ENCODE results near the gene GRIK4. TPM values are rescaled to one million over a fixed set of nuclear protein-coding genes. Genes with fewer than 3 reads are reported as not detected.

The GRIK4 gene
- total and polyA plus RNA-seq, 2 donors from 2014 or later: 0.25 TPM; not detected in 1

DNA sequence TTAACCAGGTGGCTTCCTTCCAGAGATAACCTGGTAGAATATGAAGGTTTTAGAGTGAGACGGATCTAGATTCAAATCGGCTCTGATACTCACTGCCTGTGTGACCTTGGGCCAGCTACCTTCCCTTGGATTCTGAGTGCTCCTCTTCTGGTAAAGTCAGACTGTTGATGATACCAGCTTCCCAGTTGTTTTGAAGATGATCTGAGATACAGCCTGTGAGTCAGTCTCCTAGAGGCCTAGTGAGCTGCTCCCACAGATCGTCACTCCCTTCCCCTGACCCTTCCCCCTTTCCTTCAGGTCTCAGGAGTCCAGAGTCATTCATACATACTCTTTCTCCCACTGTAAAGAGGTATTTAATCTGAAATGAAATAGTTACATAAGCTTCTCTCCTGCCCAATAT, 207.8 kb downstream of the GRIK4 start:
- H3K4me1 ChIP-seq (ENCODE audit: control insufficient read depth in 2 of 3, insufficient read depth in 2 of 3, low read depth in 1 of 3, low read length in 3 of 3): no peaks in the 10 kb centered on the region
- no peak for DNase-seq
- no peaks in the 10 kb centered on the region for H3K27me3 ChIP-seq (ENCODE audit: control insufficient read depth, insufficient read depth, low read length)
- H3K9me3 ChIP-seq (ENCODE audit: control insufficient read depth in 2 of 3, insufficient read depth in 1 of 3, low read length in 3 of 3): no peaks in the 10 kb centered on the region
- FAIRE-seq: no peak
- H3K36me3 ChIP-seq (ENCODE audit: control insufficient read depth in 2 of 3, insufficient read depth in 3 of 3, low read length in 3 of 3): no peaks in the 10 kb centered on the region
- no peak overlapping the region for H3K27ac ChIP-seq (ENCODE audit: low read depth in 2 of 2, low read length in 2 of 2)
- TF ChIP-seq, protein P1, sequence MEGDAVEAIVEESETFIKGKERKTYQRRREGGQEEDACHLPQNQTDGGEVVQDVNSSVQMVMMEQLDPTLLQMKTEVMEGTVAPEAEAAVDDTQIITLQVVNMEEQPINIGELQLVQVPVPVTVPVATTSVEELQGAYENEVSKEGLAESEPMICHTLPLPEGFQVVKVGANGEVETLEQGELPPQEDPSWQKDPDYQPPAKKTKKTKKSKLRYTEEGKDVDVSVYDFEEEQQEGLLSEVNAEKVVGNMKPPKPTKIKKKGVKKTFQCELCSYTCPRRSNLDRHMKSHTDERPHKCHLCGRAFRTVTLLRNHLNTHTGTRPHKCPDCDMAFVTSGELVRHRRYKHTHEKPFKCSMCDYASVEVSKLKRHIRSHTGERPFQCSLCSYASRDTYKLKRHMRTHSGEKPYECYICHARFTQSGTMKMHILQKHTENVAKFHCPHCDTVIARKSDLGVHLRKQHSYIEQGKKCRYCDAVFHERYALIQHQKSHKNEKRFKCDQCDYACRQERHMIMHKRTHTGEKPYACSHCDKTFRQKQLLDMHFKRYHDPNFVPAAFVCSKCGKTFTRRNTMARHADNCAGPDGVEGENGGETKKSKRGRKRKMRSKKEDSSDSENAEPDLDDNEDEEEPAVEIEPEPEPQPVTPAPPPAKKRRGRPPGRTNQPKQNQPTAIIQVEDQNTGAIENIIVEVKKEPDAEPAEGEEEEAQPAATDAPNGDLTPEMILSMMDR (IDR thresholded peaks at IDR 0.05; ENCODE audit: borderline replicate concordance, extremely low read depth, insufficient read depth): no peak
- H3K9ac ChIP-seq (ENCODE audit: low read length in 3 of 3): no peak overlapping the region
- no peak overlapping the region for H3K4me3 ChIP-seq (ENCODE audit: low read length in 3 of 3)
- intact Hi-C loops (cut with DNase I): no loop called here

DNA sequence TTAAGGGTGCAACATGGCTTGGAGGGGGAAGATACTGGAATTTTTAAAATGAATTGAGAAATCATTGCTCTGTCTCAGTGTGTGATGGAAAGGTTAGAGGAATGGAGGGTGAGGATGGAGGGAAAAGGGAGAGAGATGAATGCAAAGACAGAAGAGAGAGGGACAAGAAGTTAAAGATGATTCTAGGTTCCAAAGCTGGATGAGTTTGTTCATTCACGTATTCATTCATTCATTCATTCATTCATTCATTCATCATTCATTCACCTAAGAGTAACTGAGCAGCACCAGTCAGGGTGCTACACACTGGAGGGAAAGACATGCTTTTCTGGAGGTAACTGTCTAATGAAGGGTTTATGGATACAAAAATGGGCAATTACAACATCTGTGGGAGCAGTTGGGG, 209.2 kb downstream of the GRIK4 start:
- H3K4me3 ChIP-seq (ENCODE audit: low read length in 3 of 3): no peak overlapping the region
- DNase-seq: no peak
- intact Hi-C loops (cut with DNase I): no loop called here

DNA sequence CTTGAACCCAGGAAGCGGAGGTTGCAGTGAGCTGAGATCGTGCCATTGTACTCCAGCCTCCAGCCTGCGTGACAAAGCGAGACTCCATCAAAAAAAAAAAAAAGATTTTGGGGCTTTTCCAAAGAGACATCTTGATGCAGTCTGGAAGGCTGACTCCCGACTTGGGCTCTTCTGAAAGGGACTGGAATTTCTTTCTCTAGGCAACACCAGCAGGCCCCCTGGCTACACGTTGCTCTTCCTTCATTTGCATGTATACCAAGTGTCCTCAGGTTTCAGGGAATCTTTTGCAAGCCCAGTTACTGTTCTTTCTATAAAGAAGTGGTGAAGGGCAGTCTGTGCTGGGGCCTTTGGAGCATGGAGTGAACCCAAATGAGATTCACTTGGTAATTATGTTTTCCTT, 211.0 kb downstream of the GRIK4 start:
- FAIRE-seq (no peak), DNase-seq (peak in 1 of 5 donors; percentile 22)
- H3K9ac ChIP-seq (ENCODE audit: low read length in 3 of 3): no peak overlapping the region
- H3K9me3 ChIP-seq (ENCODE audit: control insufficient read depth in 2 of 3, insufficient read depth in 1 of 3, low read length in 3 of 3): peaks cover 0 to 10% (median 2%) of the 10 kb centered on the region in 3 donors
- no peaks in the 10 kb centered on the region for H3K27me3 ChIP-seq (ENCODE audit: control insufficient read depth, insufficient read depth, low read length)
- H3K36me3 ChIP-seq (ENCODE audit: control insufficient read depth in 2 of 3, insufficient read depth in 3 of 3, low read length in 3 of 3): no peaks in the 10 kb centered on the region
- no peak overlapping the region for H3K4me3 ChIP-seq (ENCODE audit: low read length in 3 of 3)
- no peaks in the 10 kb centered on the region for H3K4me1 ChIP-seq (ENCODE audit: control insufficient read depth in 2 of 3, insufficient read depth in 2 of 3, low read depth in 1 of 3, low read length in 3 of 3)
- TF ChIP-seq, protein P1 (IDR thresholded peaks at IDR 0.05; ENCODE audit: borderline replicate concordance, extremely low read depth, insufficient read depth): no peak
- intact Hi-C loops (cut with DNase I): no loop called here
- no peak overlapping the region for H3K27ac ChIP-seq (ENCODE audit: low read depth in 2 of 2, low read length in 2 of 2)

More for the DNA sequence above, 209.2 kb downstream of the GRIK4 start:
- no peaks in the 10 kb centered on the region for H3K27me3 ChIP-seq (ENCODE audit: control insufficient read depth, insufficient read depth, low read length)
- TF ChIP-seq, protein P1 (IDR thresholded peaks at IDR 0.05; ENCODE audit: borderline replicate concordance, extremely low read depth, insufficient read depth): no peak
- H3K9ac ChIP-seq (ENCODE audit: low read length in 3 of 3): no peak overlapping the region
- no peaks in the 10 kb centered on the region for H3K36me3 ChIP-seq (ENCODE audit: control insufficient read depth in 2 of 3, insufficient read depth in 3 of 3, low read length in 3 of 3)
- no peaks in the 10 kb centered on the region for H3K4me1 ChIP-seq (ENCODE audit: control insufficient read depth in 2 of 3, insufficient read depth in 2 of 3, low read depth in 1 of 3, low read length in 3 of 3)
- H3K27ac ChIP-seq (ENCODE audit: low read depth in 2 of 2, low read length in 2 of 2): no peak overlapping the region
- no peak for FAIRE-seq
- H3K9me3 ChIP-seq (ENCODE audit: control insufficient read depth in 2 of 3, insufficient read depth in 1 of 3, low read length in 3 of 3): no peaks in the 10 kb centered on the region

DNA sequence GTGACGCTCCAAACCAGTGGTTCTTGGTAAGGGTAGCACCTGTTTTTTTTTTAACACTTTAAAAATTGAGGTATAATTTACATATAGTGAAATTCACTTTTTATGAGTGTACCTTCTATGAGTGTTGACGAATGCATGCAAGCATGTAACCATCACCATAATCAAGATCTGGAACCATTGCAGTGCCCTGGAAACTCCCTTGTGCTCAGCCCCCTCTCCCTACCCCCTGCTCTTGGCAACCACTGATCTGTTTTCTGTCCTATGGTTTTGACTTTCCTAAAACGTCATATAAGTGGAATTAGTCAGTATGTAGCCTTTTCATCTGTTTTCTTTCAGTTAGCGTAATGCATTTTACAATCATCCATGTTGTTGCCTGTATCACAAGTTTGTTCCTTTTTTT, 212.2 kb downstream of the GRIK4 start:
- no peak for DNase-seq

More for the DNA sequence above, 212.2 kb downstream of the GRIK4 start:
- Histone ChIP-seq H3K27ac (ENCODE audit: low read depth in 2 of 2, low read length in 2 of 2) (no peak overlapping the region), H3K4me1 (ENCODE audit: control insufficient read depth in 2 of 3, insufficient read depth in 2 of 3, low read depth in 1 of 3, low read length in 3 of 3) (no peaks in the 10 kb centered on the region), H3K4me3 (ENCODE audit: low read length in 3 of 3) (no peak overlapping the region), H3K36me3 (ENCODE audit: control insufficient read depth in 2 of 3, insufficient read depth in 3 of 3, low read length in 3 of 3) (no peaks in the 10 kb centered on the region), H3K9me3 (ENCODE audit: control insufficient read depth in 2 of 3, insufficient read depth in 1 of 3, low read length in 3 of 3) (peaks cover 0 to 11% (median 2%) of the 10 kb centered on the region in 3 donors), H3K27me3 (ENCODE audit: control insufficient read depth, insufficient read depth, low read length) (no peaks in the 10 kb centered on the region), H3K9ac (ENCODE audit: low read length in 3 of 3) (no peak overlapping the region)
- FAIRE-seq: no peak
- intact Hi-C loops (cut with DNase I): no loop called here
- TF ChIP-seq, protein P1 (IDR thresholded peaks at IDR 0.05; ENCODE audit: borderline replicate concordance, extremely low read depth, insufficient read depth): no peak

All from kidney (tissue), 14 donors.